GM12865 (cell line): ENCODE results near the gene NAPB.

Experiments
- DNase-seq: peaks from one replicate; pipeline ENCODE4 v3.0.0; 2010; ENCODE audit warnings: low read depth
- H3K4me3 ChIP-seq: 2 replicates; pipeline ENCODE4 v1.5.1; 2011; ENCODE audit warnings: mild to moderate bottlenecking, low read depth, low read length, control low read depth
- TF ChIP-seq, protein P1 (sequence below): IDR thresholded peaks from 2 replicates; pipeline ENCODE4 v1.5.1; 2011; ENCODE audit warnings: low read length, control low read depth, low read depth, inconsistent platforms; ENCODE audit not compliant: insufficient read depth; ENCODE audit errors: missing control alignments

NAPB gene

DNA sequence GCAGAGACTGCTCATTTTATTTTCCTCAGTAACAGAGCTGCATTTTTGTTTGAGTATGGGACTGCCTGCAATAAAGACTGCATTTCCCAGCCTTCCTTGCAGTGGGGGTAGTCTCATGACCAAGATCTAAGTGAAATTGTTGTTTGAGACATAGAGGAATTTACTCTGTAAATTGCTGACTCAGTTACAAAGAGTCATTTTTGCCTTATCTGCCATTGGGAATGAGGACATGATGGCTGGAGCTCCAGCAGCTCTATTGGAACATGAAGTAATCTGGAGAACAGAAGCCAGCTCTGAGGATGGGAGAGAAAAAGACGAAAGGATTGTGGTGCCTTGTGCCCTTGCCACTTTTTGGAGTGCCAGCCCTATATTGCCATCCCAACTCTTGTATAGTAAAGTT, 33.5 kb upstream of the NAPB start:
- TF ChIP-seq, protein P1, sequence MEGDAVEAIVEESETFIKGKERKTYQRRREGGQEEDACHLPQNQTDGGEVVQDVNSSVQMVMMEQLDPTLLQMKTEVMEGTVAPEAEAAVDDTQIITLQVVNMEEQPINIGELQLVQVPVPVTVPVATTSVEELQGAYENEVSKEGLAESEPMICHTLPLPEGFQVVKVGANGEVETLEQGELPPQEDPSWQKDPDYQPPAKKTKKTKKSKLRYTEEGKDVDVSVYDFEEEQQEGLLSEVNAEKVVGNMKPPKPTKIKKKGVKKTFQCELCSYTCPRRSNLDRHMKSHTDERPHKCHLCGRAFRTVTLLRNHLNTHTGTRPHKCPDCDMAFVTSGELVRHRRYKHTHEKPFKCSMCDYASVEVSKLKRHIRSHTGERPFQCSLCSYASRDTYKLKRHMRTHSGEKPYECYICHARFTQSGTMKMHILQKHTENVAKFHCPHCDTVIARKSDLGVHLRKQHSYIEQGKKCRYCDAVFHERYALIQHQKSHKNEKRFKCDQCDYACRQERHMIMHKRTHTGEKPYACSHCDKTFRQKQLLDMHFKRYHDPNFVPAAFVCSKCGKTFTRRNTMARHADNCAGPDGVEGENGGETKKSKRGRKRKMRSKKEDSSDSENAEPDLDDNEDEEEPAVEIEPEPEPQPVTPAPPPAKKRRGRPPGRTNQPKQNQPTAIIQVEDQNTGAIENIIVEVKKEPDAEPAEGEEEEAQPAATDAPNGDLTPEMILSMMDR, result no peak
- DNase-seq, result no peak
- no peak overlapping the region for H3K4me3 ChIP-seq

GRCh38 chr20:23453549-23454543, 32.6 kb upstream of the NAPB start:
- DNase-seq, result no peak
- H3K4me3 ChIP-seq, result no peak overlapping the region
- TF ChIP-seq, protein P1, result no peak

GRCh38 chr20:23452776-23453175, 31.5 kb upstream of the NAPB start, which contains the start of gene CST11:
TSS of gene CST11 (minus strand) at chr20:23452876. CDS start at chr20:23452811, 65 bp downstream.
- no peak for DNase-seq
- TF ChIP-seq, protein P1, result no peak
- no peak within 1 kb of the TSS for H3K4me3 ChIP-seq

DNA sequence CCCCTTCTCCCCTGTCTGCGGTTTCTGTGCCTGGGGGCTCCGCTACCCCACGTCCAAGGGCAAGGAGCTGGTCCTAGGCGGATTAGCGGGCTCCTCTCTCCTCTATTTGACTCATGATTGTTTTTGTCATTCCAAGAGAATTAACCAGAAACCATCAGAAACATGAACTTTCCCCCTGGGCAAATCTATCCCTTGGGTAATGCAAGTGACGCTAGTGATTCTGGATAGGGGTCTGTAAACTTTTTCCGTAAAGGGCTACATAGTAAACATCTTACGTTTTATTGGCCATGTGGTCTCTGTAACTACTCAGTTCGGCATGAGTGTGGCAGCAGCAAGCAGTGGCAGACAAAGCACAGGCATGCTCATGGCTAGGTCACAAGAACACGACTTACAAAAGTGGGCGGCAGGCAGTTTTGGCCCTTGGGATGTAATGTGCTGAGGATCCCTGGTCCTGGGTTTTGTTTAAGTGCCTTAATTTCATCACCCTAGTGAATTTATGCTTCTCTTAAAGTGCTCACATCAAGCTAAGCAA, 30.7 kb upstream of the NAPB start:
- H3K4me3 ChIP-seq, result no peak overlapping the region
- DNase-seq, result no peak
- TF ChIP-seq, protein P1, result no peak

DNA sequence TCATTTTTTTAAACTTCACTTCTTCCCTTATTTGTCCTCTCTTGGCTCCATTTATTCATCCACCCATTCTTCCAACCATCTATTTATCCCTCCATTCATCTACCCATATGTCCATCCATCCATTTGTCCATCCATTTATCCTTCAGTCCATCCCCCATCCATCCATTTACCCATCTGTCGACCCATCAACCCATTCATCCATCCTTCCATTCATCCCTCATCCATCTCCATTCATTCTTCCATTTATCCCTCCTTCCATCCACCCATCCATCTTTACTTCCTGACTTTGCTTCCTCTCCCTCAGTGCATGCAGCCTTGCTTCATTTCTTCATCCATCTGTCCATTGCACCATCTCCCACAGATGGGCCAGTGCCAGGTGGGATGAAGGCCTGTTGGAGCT, 29.6 kb upstream of the NAPB start:
- TF ChIP-seq, protein P1, result no peak
- DNase-seq, result no peak
- H3K4me3 ChIP-seq, result no peak overlapping the region

- TF ChIP-seq, protein P1, result no peak
- DNase-seq, result peak; percentile 31
- no peak overlapping the region for H3K4me3 ChIP-seq
Measured at GRCh38 chr20:23449421-23449820, 28.1 kb upstream of the NAPB start.
